HepG2 (cell line): ENCODE results near the gene OTC. TPM values are rescaled to one million over a fixed set of nuclear protein-coding genes. Genes with fewer than 3 reads are reported as not detected.

Source experiments
- ATAC-seq: fragments of 200-7000 bp; cut with Tn5 transposase; 3 replicates; pipeline ENCODE4 v1.9.1; 2020; ENCODE audit warnings: mild to moderate bottlenecking, moderate library complexity
- BruUV-seq: library from RNA; stranded (reverse); fragments of 400-500 nt; replicated peaks from 2 replicates; lab custom pipeline; 2021; lab: Mats Ljungman, UMichigan
- CTCF ChIA-PET: fragments of 300-600 bp; formaldehyde crosslinking; extraction: SDS; loops from one replicate; lab custom pipeline; 2021; ENCODE audit warnings: low total read pairs, inconsistent platforms, low intra/inter-chr PET ratio; lab: Yijun Ruan, JAX
- POLR2A ChIA-PET: fragments of 350-600 bp; sonication (Branson Sonifier 250); formaldehyde crosslinking; loops from one replicate; lab custom pipeline; 2020; ENCODE audit warnings: antibody characterized with exemption, inconsistent platforms; lab: Yijun Ruan, JAX
- DNase-seq: peaks from one replicate; pipeline ENCODE4 v3.0.0-alpha.2; 2015; ENCODE audit warnings: low spot score
- FAIRE-seq: peaks from 3 replicates; lab custom pipeline; 2011; peaks lifted over from hg19 to GRCh38; lab: Jason Lieb, UNC
- H2AFZ ChIP-seq: one replicate; pipeline ENCODE4 v1.6.1; 2011; ENCODE audit warnings: low read length, inconsistent platforms
- H3K27ac ChIP-seq: fragments of 300-600 bp; 3 replicates; pipeline ENCODE4 v1.8.0; 2011; ENCODE audit warnings: mixed run types, mild to moderate bottlenecking, mixed read lengths, low read length, inconsistent platforms; ENCODE audit not compliant: insufficient read depth; ENCODE audit errors: extremely low read length
- H3K27me3 ChIP-seq, 2 experiments: fragments of 200-600 bp in 1 of 2; 2 replicates in 1 of 2; 3 replicates in 1 of 2; pipeline versions ENCODE4 v1.6.0 to v1.8.0; 2011; ENCODE audit warnings: low read length in 2 of 2, mild to moderate bottlenecking in 2 of 2, moderate library complexity in 2 of 2, inconsistent platforms in 1 of 2; ENCODE audit not compliant: insufficient read depth in 2 of 2, control insufficient read depth in 1 of 2
- H3K36me3 ChIP-seq, 2 experiments: fragments of 200-600 bp in 1 of 2; replicated peaks in 1 of 2; 2 replicates in 1 of 2; 3 replicates in 1 of 2; pipeline versions ENCODE4 v1.5.1 to v1.8.0; 2011; ENCODE audit warnings: low read length in 2 of 2, inconsistent platforms in 1 of 2; ENCODE audit not compliant: insufficient read depth in 2 of 2, control insufficient read depth in 1 of 2
- H3K4me1 ChIP-seq: 2 replicates; pipeline ENCODE4 v1.5.1; 2012; ENCODE audit warnings: low read length, inconsistent platforms; ENCODE audit not compliant: insufficient read depth
- H3K4me2 ChIP-seq: 2 replicates; pipeline ENCODE4 v1.6.0; 2011; ENCODE audit warnings: low read depth, low read length, inconsistent platforms
- H3K4me3 ChIP-seq, 3 experiments: fragments of 200-600 bp in 1 of 3; sonication (generic), shearing (Covaris generic) in 1 of 3; replicated peaks in 1 of 3; 2 replicates each; pipeline ENCODE4 v1.5.1; 2011 to 2016; ENCODE audit warnings: low read length in 3 of 3, inconsistent platforms in 2 of 3, low read depth in 2 of 3, mild to moderate bottlenecking in 2 of 3, control low read depth in 1 of 3, mixed read lengths in 1 of 3; ENCODE audit not compliant: insufficient read depth in 1 of 3
- H3K79me2 ChIP-seq: one replicate; pipeline ENCODE4 v1.6.1; 2011; ENCODE audit warnings: low read length, inconsistent platforms; ENCODE audit not compliant: insufficient read depth
- H3K9ac ChIP-seq: 2 replicates; pipeline ENCODE4 v1.6.0; 2011; ENCODE audit warnings: mild to moderate bottlenecking, low read depth, low read length, inconsistent platforms; ENCODE audit not compliant: insufficient read depth
- H3K9me3 ChIP-seq: 2 replicates; pipeline ENCODE4 v1.5.1; 2012; ENCODE audit warnings: mild to moderate bottlenecking, low read length
- H4K20me1 ChIP-seq: 2 replicates; pipeline ENCODE4 v1.6.0; 2011; ENCODE audit warnings: inconsistent platforms, mild to moderate bottlenecking, low read length, moderate library complexity; ENCODE audit not compliant: insufficient read depth
- ATF5 ChIP-seq: sonication (generic); formaldehyde crosslinking; IDR thresholded peaks from 2 replicates; pipeline ENCODE4 v1.4.0; 2020; ENCODE audit warnings: mild to moderate bottlenecking, low read depth, missing genetic modification reagents
- CTCF ChIP-seq: sonication (generic); formaldehyde crosslinking; IDR thresholded peaks from 2 replicates; pipeline ENCODE4 v1.5.0; 2020; ENCODE audit warnings: mild to moderate bottlenecking, missing genetic modification reagents, moderate library complexity
- FOSL2 ChIP-seq: sonication (generic); formaldehyde crosslinking; IDR thresholded peaks from 2 replicates; pipeline ENCODE4 v1.4.0; 2020; ENCODE audit warnings: missing genetic modification reagents
- HMG20B ChIP-seq: conservative IDR thresholded peaks from 2 replicates; pipeline ENCODE4 v1.6.1; 2016; ENCODE audit warnings: missing genetic modification reagents, missing compliant biosample characterization
- LBX2 ChIP-seq: sonication (generic); formaldehyde crosslinking; IDR thresholded peaks from 2 replicates; pipeline ENCODE4 v1.5.0; 2020; ENCODE audit warnings: missing genetic modification reagents, mild to moderate bottlenecking, borderline replicate concordance
- MAFK ChIP-seq, 2 experiments: IDR thresholded peaks in 1 of 2; conservative IDR thresholded peaks in 1 of 2; 2 replicates each; pipeline ENCODE4 v1.6.1; 2011; ENCODE audit warnings: improper control_type of control experiment in 2 of 2, low read length in 2 of 2
- MTA1 ChIP-seq: sonication (generic); formaldehyde crosslinking; IDR thresholded peaks from 2 replicates; pipeline ENCODE4 v1.4.0; 2020; ENCODE audit warnings: missing genetic modification reagents, mild to moderate bottlenecking, borderline replicate concordance
- PCBP1 ChIP-seq: fragments of 200-400 bp; formaldehyde crosslinking; IDR thresholded peaks from 2 replicates; pipeline ENCODE4 v1.6.1; 2017; ENCODE audit warnings: mild to moderate bottlenecking, low read depth, low read length, borderline replicate concordance
- PHF21A ChIP-seq: sonication (generic); formaldehyde crosslinking; IDR thresholded peaks from 2 replicates; pipeline ENCODE4 v1.5.0; 2020; ENCODE audit warnings: mild to moderate bottlenecking, missing genetic modification reagents
- SMARCC2 ChIP-seq: fragments of 450-650 bp; IDR thresholded peaks from 2 replicates; pipeline ENCODE4 v1.6.1; 2017; ENCODE audit warnings: antibody characterized with exemption, mild to moderate bottlenecking
- STAG1 ChIP-seq: sonication (generic); formaldehyde crosslinking; IDR thresholded peaks from 2 replicates; pipeline ENCODE4 v1.4.0; 2020; ENCODE audit warnings: missing genetic modification reagents
- ZFP41 ChIP-seq: sonication (generic); formaldehyde crosslinking; IDR thresholded peaks from 2 replicates; pipeline ENCODE4 v1.4.0; 2020; ENCODE audit warnings: mild to moderate bottlenecking, missing genetic modification reagents, borderline replicate concordance
- ZNF367 ChIP-seq: sonication (generic); formaldehyde crosslinking; IDR thresholded peaks from 2 replicates; pipeline ENCODE4 v1.4.0; 2020; ENCODE audit warnings: missing genetic modification reagents, borderline replicate concordance
- ZNF776 ChIP-seq: sonication (generic); formaldehyde crosslinking; IDR thresholded peaks from 2 replicates; pipeline ENCODE4 v1.4.0; 2020; ENCODE audit warnings: mild to moderate bottlenecking, missing genetic modification reagents
- ZNF879 ChIP-seq: sonication (generic); formaldehyde crosslinking; IDR thresholded peaks from 2 replicates; pipeline ENCODE4 v1.8.1; 2023; ENCODE audit warnings: missing genetic modification reagents
- WGBS: methylation state at CpG from one replicate; pipeline ENCODE4 v1.1.6; 2017; ENCODE audit warnings: low lambda C conversion rate; 5-methylcytosine and 5-hydroxymethylcytosine counted together
- in situ Hi-C: cut with HindIII; loops from 2 replicates; pipeline ENCODE4 v1.10.0; 2017; ENCODE audit warnings: low pct_unique_long_range_greater_than_20kb; ENCODE audit not compliant: extremely low pct_ligation_motif_present
- intact Hi-C: fragments of 100-400 bp; cut with micrococcal nuclease; formaldehyde crosslinking; loops from one replicate; pipeline ENCODE4 v1.10.0; 2022; ENCODE audit not compliant: unreplicated experiment
- polyA plus RNA-seq, 8 experiments: library from polyadenylated mRNA; depleted of rRNA in 3 of 8; stranded (reverse) in 7 of 8; unstranded in 1 of 8; fragments of >200 nt; fragmentation: Illumina TruSeq in 4 of 8; extraction: Trizol in 4 of 8; gene quantifications; 2 replicates each; pipeline versions ENCODE4 v1.2.1 to v1.2.3, GENCODE V29; 2011 to 2016; ENCODE audit warnings: low read depth in 4 of 8, missing spikeins in 1 of 8, mixed read lengths in 1 of 8; ENCODE audit not compliant: insufficient read depth in 1 of 8
- total RNA-seq, 5 experiments: library from RNA; depleted of rRNA; stranded (reverse); fragments of >200 nt; fragmentation: Illumina TruSeq; extraction: Trizol; gene quantifications; 2 replicates each; pipeline ENCODE4 v1.2.3, GENCODE V29; 2016; ENCODE audit warnings: low read depth in 1 of 5
- TF ChIP-seq, protein P1 (sequence below): sonication (generic); IDR thresholded peaks from 2 replicates; pipeline ENCODE4 v1.6.1; 2016; ENCODE audit warnings: low read depth, borderline replicate concordance

OTC gene
- total and polyA plus RNA-seq, 2 of the 13 experiments (the other 11 are each of a cell fraction or from before 2014, with no cell fraction given): 0.04 to 1.8 TPM

DNA sequence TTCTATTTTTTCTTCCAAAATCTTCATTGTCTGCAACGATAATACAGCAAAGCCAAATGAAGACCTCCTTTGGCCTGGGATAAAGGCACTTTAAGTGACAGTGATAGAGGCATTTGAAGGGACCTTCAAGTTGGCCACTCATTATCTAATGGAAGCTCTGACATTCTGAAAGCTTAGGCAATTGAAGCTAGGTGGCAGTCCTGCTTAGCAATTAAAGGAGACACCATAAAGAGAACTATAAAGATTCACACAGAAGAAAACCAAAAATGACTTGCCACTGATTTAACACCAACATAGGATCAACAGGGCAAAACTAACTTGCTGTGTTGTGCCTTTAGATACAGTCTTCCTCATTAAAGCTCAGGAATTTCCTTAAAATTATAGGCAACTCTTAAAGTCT lies 105.7 kb downstream of the OTC start:
- Histone ChIP-seq H3K9me3 (no peaks in the 10 kb centered on the region), H3K4me1 (no peaks in the 10 kb centered on the region)
- in situ Hi-C loops: no loop called here
- TF ChIP-seq CTCF (CRISPR knock-in tag) (peak; percentile 24; the same call in 1 of the 2 replicates), ATF5 (no peak), STAG1 (CRISPR knock-in tag) (peak; percentile 27)
- TF ChIP-seq, all 625 proteins: peak for 2
- no peak overlapping the region for H3K4me2 ChIP-seq
- ATAC-seq (no peak), DNase-seq (no peak), FAIRE-seq (peak; percentile 66)
- no TSS peak for BruUV-seq
- ChIA-PET CTCF (no interaction called here), POLR2A (no interaction called here)
- no peak overlapping the region for H3K9ac ChIP-seq
- H3K36me3 ChIP-seq: no peaks in the 10 kb centered on the region
- no peaks in the 10 kb centered on the region for H3K79me2 ChIP-seq
- no peak overlapping the region for H2AFZ ChIP-seq
- H4K20me1 ChIP-seq: no peaks in the 10 kb centered on the region
- H3K27ac ChIP-seq: no peak overlapping the region
- 0% methylated on average over 1 of the region's 1 CpG for WGBS
- H3K27me3 ChIP-seq: no peaks in the 10 kb centered on the region
- no peak overlapping the region for H3K4me3 ChIP-seq
- intact Hi-C loops: no loop called here

- ChIA-PET CTCF (no interaction called here), POLR2A (no interaction called here)
- intact Hi-C loops (no loop called here), in situ Hi-C loops (no loop called here)
- no peaks in the 10 kb centered on the region for H3K79me2 ChIP-seq
- no peaks in the 10 kb centered on the region for H3K4me1 ChIP-seq
- no peaks in the 10 kb centered on the region for H4K20me1 ChIP-seq
- no TSS peak for BruUV-seq
- H3K4me2 ChIP-seq: no peak overlapping the region
- H3K27me3 ChIP-seq: no peaks in the 10 kb centered on the region
- H3K9ac ChIP-seq: no peak overlapping the region
- H2AFZ ChIP-seq: no peak overlapping the region
- no peak for FAIRE-seq
- H3K36me3 ChIP-seq: no peaks in the 10 kb centered on the region
- H3K9me3 ChIP-seq: no peaks in the 10 kb centered on the region
- no peak for ATAC-seq
- DNase-seq: no peak
- H3K4me3 ChIP-seq: no peak overlapping the region
- no peak overlapping the region for H3K27ac ChIP-seq
- no peak for TF ChIP-seq ZFP41
- TF ChIP-seq PHF21A: no peak
- TF ChIP-seq LBX2: no peak
- TF ChIP-seq PCBP1: no peak
- no peak for TF ChIP-seq ZNF879 (CRISPR knock-in tag)
- TF ChIP-seq FOSL2 (CRISPR knock-in tag): no peak
- TF ChIP-seq SMARCC2: no peak
- no peak for TF ChIP-seq ZNF776 (CRISPR knock-in tag)
- no peak for TF ChIP-seq HMG20B (CRISPR knock-in tag)
- TF ChIP-seq MAFK (conservative IDR thresholded peaks at IDR 0.05 in 1 of 2, IDR thresholded peaks at IDR 0.05 in 1 of 2; ENCODE audit: low read length in 2 of 2): no peak
- TF ChIP-seq MTA1 (CRISPR knock-in tag): no peak
- TF ChIP-seq, protein P1, sequence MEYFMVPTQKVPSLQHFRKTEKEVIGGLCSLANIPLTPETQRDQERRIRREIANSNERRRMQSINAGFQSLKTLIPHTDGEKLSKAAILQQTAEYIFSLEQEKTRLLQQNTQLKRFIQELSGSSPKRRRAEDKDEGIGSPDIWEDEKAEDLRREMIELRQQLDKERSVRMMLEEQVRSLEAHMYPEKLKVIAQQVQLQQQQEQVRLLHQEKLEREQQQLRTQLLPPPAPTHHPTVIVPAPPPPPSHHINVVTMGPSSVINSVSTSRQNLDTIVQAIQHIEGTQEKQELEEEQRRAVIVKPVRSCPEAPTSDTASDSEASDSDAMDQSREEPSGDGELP: no peak
- no peak for TF ChIP-seq ZNF367 (CRISPR knock-in tag)
Measured at GRCh38 chrX:38462257-38462656, 109.9 kb downstream of the OTC start.
